HG02840 (cell line): ENCODE measurements around the gene INPP5J.
"Not testable (repeated sequence)": the region's sequence is repeated elsewhere in the genome, so short reads cannot be mapped to it uniquely, and the experiment has no call there.

Experiments
- ATAC-seq: cut with Tn5 transposase; IDR thresholded peaks from one replicate; pipeline ENCODE4 v1.9.1; 2021; ENCODE audit warnings: mild to moderate bottlenecking, moderate library complexity, moderate number of reproducible peaks; ENCODE audit not compliant: unreplicated experiment, low FRiP score

The INPP5J gene

GRCh38 chr22:31142285-31142684, 19.5 kb downstream of the INPP5J start:
- ATAC-seq = no peak

DNA sequence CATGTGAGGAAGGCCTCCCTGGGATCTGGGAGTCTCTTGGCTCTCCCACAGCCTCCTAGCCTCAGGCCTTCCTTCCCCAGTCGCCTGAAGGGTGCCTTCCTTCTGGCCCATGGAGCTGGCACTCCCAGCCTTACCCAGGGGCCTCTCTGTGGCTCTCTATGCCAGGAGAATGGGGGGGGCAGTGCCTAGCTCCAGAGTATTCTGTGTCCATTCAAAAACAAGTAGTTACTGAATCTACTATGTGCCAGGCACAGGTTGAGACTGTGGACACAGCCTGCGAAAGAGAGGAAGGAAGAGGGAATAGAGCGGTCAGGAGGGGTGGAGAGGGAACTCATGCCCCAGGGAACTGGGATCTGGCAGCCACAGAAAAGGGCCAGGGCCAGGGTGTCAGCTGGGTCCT, 20.3 kb downstream of the INPP5J start:
- no peak for ATAC-seq

DNA sequence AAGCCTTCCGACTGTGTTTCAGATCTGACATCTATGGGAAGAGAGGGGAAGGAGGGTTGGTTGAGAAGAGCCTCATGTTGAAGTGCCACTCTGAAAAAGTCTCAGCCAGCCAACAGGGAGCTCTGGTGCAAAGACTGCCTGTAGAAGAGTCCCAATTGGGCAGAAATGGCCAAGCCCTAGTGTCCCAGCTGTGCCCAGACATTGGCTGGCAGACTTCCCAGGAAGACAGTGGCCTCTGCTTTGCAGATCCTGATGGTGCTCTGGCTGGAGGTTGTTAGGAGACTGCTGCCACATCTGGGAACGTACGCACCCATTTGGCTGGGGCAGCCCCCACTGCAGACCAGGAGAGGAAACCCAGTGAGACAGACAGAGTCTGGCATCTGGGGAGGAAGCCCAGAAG, 20.8 kb downstream of the INPP5J start:
- ATAC-seq = no peak

- no peak for ATAC-seq
Measured at GRCh38 chr22:31144223-31144622, 21.5 kb downstream of the INPP5J start.

- no peak for ATAC-seq
Measured at GRCh38 chr22:31148488-31148887, 25.7 kb downstream of the INPP5J start.

DNA sequence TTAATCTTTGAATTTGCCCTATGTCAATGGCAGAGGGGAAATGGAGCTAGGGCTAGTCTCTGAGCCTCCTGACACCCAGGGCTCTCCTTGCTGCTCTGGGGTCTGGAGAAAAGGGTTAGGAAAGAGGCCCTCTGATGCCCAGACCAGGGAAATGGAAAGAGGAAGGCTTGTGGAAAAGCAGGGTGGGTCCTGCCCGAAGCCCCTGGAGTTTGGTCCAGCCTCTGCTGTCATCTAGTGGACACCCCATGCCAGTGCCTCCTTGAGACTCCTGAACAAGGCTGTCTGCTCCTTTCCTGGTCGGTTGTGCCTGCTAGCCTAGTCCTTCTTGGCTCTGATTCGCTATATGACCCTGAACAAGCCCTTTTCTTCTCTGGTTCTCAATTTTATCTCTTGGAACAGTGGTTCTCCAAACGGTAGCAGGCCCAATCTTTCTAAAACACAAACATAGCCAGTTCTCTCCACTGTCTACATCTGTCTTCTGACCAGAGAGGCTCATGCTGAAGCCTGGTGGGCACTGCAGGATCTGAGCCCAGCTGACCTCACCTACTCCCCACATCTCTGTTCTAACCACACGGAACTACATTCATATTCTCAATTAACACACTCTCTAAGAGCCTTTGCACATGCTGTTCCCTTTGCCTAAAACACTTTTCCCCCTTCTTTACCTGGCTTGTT, 26.3 kb downstream of the INPP5J start:
- no peak for ATAC-seq

GRCh38 chr22:31150615-31151014, 27.8 kb downstream of the INPP5J start:
- no peak for ATAC-seq

GRCh38 chr22:31151872-31152271, 29.1 kb downstream of the INPP5J start:
- no peak for ATAC-seq

GRCh38 chr22:31153357-31153756, 30.6 kb downstream of the INPP5J start:
- ATAC-seq = no peak

GRCh38 chr22:31154975-31155374, 32.2 kb downstream of the INPP5J start:
- ATAC-seq = no peak

GRCh38 chr22:31155422-31155821, 32.7 kb downstream of the INPP5J start:
- ATAC-seq = no peak

DNA sequence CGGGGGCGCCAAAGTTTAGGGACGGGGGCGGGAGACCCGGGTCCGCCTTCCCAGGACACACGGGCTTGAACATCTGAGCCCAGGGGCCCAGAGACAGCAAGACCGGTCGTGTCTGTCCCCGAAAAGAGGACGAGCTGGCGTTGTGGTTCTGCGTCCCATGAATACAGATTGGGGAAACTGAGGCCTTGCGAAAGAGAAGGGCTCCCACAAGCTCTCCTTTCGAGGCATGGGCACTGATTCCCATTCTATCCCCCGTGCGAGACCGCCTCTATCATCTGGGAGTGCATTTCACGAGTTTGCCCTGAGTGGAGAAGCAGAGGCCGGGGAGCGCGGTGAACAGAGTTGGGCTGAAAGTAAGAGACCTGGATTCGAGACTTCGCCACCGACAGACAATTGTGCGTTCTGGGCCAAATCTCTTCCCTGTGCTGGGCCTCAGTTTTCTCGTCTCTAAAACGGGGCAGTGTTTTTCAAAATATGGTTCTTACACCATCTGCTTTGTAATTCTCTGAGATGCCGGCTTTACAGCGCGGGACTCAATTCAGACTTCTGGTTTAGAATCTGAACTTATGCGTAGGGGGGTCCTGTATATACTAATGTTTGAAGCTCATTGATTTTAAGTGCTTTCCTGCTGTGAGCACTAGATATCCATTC, 37.7 kb downstream of the INPP5J start:
- peak; percentile 23 for ATAC-seq

- ATAC-seq = no peak
Measured at GRCh38 chr22:31161386-31161785, 38.6 kb downstream of the INPP5J start.

GRCh38 chr22:31162015-31162765, 39.4 kb downstream of the INPP5J start:
- ATAC-seq = no peak

GRCh38 chr22:31170971-31171370, 48.2 kb downstream of the INPP5J start:
- no peak for ATAC-seq

GRCh38 chr22:31171734-31172133, 49.0 kb downstream of the INPP5J start:
- not testable (repeated sequence) for ATAC-seq

DNA sequence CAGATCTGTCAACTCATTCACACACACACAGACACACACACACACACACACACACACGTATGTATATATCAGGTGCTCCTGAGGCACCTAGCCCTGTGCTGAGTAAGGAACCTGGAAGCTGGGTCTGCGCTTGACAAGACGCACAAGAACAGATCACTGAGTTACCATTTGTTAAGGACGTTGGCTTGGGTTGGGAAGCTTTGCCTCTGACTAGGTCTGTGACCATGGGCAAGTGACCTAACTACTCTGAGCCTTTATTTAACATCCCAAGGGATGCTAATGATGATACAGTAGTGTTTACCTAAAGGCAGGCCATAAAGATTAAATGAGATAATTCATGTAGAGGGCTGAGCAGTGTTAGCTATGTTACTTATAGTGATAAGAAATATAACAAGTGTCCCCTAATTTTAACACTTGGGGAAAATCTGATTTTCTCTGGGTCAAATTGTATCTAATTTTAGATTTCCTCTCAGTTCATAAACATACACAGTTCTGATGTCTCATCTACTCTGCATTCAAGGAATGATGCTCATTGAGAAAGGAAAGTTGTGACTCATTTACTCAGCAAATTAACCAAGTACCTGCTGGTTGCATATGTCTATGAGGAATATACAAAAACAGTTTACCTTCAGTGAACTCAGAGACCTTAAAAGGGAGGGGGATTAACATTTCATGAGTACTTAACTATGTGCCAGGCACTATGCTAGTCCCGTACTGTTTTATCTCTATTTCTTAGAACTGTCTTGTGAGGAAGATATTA, 50.8 kb downstream of the INPP5J start:
- no peak for ATAC-seq

DNA sequence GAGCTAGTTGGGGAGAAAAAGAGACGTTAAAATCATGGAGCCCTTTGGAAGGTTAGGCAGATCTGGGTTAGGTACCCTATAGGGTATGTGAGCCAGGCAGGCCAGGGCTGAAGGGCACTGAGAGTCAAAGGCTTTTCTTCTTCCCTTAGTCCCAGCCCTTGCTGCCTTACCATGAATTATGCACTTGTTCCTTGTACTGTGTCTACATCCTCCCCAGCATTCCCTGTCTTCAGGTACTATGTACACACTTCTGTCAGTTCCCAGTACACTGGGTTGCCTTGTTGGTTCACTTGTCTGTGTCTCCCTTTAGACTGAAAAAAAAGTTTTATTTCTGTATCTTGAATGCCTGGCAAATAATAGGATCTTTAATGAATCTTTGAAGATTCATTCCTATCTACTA, 54.2 kb downstream of the INPP5J start:
- no peak for ATAC-seq

GRCh38 chr22:31177420-31178162, 54.8 kb downstream of the INPP5J start:
- no peak for ATAC-seq

DNA sequence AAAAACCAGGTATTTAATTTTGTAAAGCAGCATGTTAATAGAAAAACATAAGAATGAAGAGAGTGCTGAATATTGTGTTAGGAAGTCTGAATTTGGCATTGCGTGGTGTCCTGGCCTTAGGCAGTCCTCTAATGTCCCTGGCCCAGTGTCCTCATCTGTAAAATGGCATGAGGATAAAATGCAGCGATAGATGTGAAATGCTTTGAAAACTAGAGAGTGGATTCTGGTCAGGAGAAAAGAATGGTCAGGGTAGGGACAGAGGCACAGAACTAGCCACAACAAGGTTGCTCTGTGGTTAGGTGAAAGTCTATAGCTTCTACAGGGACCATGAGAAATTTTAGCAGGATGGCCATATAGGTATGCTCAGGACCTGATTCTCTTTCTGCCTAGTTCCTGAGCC, 56.1 kb downstream of the INPP5J start:
- no peak for ATAC-seq
